Measurements from ENCODE around the gene DENND1C. TPM values are rescaled to one million over a fixed set of nuclear protein-coding genes. Genes with fewer than 3 reads are reported as not detected.

DENND1C gene
- total and polyA plus RNA-seq, 2 of the 8 experiments (the other 6 are each of a cell fraction or from before 2014, with no cell fraction given): 3.6 to 4.0 TPM

DNA sequence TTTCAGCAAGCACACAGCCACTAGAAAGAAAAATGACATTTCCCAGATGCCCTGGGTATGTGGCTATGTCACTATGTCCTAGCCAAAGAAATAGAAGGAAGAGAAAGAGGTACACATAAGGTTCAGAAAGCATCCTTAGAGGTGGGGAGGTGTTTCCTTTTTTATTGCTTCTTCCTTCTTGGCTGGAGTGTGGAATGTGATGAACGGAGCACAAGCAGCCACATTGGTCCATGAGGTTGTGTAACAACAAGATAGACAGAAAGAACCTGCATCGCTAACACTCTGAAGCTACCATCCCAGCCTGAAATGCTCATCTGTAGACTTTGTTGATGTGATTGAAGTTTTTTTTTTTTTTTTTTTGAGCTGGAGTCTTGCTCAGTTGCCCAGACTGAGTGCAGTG is 28.7 kb downstream of the DENND1C start:
- H3K79me1 ChIP-seq (ENCODE audit: low read depth, low read length): no peaks in the 10 kb centered on the region
- no peak overlapping the region for H3K18ac ChIP-seq (ENCODE audit: extremely low read depth, low read length)
- peaks cover 5 to 30% (median 10%) of the 10 kb centered on the region in 4 experiments; a peak in 7 of 8 replicates for H3K36me3 ChIP-seq (ENCODE audit: control insufficient read depth in 2 of 4, insufficient read depth in 4 of 4, low read length in 3 of 4)
- no peaks in the 10 kb centered on the region for H3K79me2 ChIP-seq (ENCODE audit: control insufficient read depth in 1 of 2, insufficient read depth in 2 of 2, low read length in 2 of 2)
- no peak overlapping the region for H2AFZ ChIP-seq (ENCODE audit: low read length)
- H3K56ac ChIP-seq (replicated peaks; ENCODE audit: insufficient read length, low read depth, low read length): no peak overlapping the region
- H4K20me1 ChIP-seq (replicated peaks in 1 of 2; ENCODE audit: control insufficient read depth in 1 of 2, insufficient read depth in 2 of 2, low read length in 2 of 2): no peaks in the 10 kb centered on the region
- H3K27ac ChIP-seq (ENCODE audit: low read depth, low read length): no peak overlapping the region
- FAIRE-seq (no peak), DNase-seq (ENCODE audit: low read depth in 1 of 2, low spot score in 2 of 2) (no peak)
- peaks cover 0 to under 1% (median 0%) of the 10 kb centered on the region in 4 experiments; a peak in 1 of 7 replicates for H3K4me1 ChIP-seq (replicated peaks in 1 of 4; ENCODE audit: control insufficient read depth in 3 of 4, insufficient read depth in 4 of 4, low read length in 3 of 4)
- H3K27me3 ChIP-seq (replicated peaks in 1 of 4; ENCODE audit: control insufficient read depth in 3 of 4, extremely low read depth in 1 of 4, insufficient read depth in 3 of 4, low read length in 3 of 4): no peaks in the 10 kb centered on the region
- no peak overlapping the region for H4K8ac ChIP-seq (ENCODE audit: extremely low read depth, insufficient read depth, low read length)
- CTCF ChIA-PET (ENCODE audit: partially characterized antibody): interaction anchor here (0.9 kb wide), 1 partner anchor 35 kb away, joined by 3 read pairs; no protein-coding TSS in a partner anchor
- H3K14ac ChIP-seq (ENCODE audit: insufficient read length): no peak overlapping the region
- H3K4ac ChIP-seq (replicated peaks; ENCODE audit: insufficient read length, low read depth, low read length): no peak overlapping the region
- H2BK5ac ChIP-seq (ENCODE audit: low read depth, low read length): no peak overlapping the region
- no peak overlapping the region for H2BK20ac ChIP-seq (ENCODE audit: low read length)
- no peak overlapping the region for H3K9ac ChIP-seq (replicated peaks in 1 of 4; ENCODE audit: extremely low read depth in 1 of 4, low read depth in 3 of 4, low read length in 3 of 4)
- H4K91ac ChIP-seq (replicated peaks; ENCODE audit: insufficient read length, low read length): no peak overlapping the region
- H2BK12ac ChIP-seq (ENCODE audit: low read depth, low read length): no peak overlapping the region
- H3K4me3 ChIP-seq (ENCODE audit: extremely low read depth in 1 of 4, insufficient read depth in 2 of 4, low read depth in 3 of 4, low read length in 4 of 4): no peak overlapping the region
- H3K9me3 ChIP-seq (ENCODE audit: insufficient read depth in 2 of 2, low read depth in 1 of 2, low read length in 1 of 2): peaks cover 0 to 8% of the 10 kb centered on the region in 2 experiments; a peak in 1 of 4 replicates
- 84% methylated on average over 2 of the region's 2 CpGs; no CpG with 5 or more reads in 1 of the 2 experiments for WGBS, 2 experiments (ENCODE audit: extremely low coverage in 1 of 2, insufficient coverage in 1 of 2, insufficient read length in 1 of 2, insufficient replicate concordance in 2 of 2, low coverage in 1 of 2, low lambda C conversion rate in 2 of 2, missing lambda C conversion rate in 1 of 2)
- POLR2A ChIA-PET (ENCODE audit: partially characterized antibody): interaction anchor here (0.7 to 1.2 kb wide), 2 partner anchors 9 to 10 kb away, joined by 3 to 4 read pairs; no protein-coding TSS in a partner anchor
- H2AK5ac ChIP-seq (ENCODE audit: low read depth, low read length): no peak overlapping the region
- no peak overlapping the region for H2BK15ac ChIP-seq (ENCODE audit: low read length)
- H3K4me2 ChIP-seq (ENCODE audit: insufficient read depth in 1 of 2, low read depth in 2 of 2, low read length in 2 of 2): no peak overlapping the region
- no peak overlapping the region for H3K23ac ChIP-seq (ENCODE audit: insufficient read length)
- H3K23me2 ChIP-seq (ENCODE audit: low read depth, low read length): no peaks in the 10 kb centered on the region
- no peak overlapping the region for H2BK120ac ChIP-seq (replicated peaks; ENCODE audit: low read depth, low read length)
- H4K5ac ChIP-seq (ENCODE audit: insufficient read length, low read depth, low read length): no peak overlapping the region
- TF ChIP-seq JUND (IDR thresholded peaks at IDR 0.05; ENCODE audit: low read length): no peak
- TF ChIP-seq KDM1A (IDR thresholded peaks at IDR 0.05; ENCODE audit: borderline replicate concordance, low read length): no peak
- TF ChIP-seq POLR2A (IDR thresholded peaks at IDR 0.05; ENCODE audit: control extremely low read depth in 1 of 2, low read depth in 2 of 2, low read length in 2 of 2): no peak
- no peak for TF ChIP-seq EGR1 (IDR thresholded peaks at IDR 0.05; ENCODE audit: borderline replicate concordance, low read depth, low read length)
- no peak for TF ChIP-seq KDM5A (IDR thresholded peaks at IDR 0.05; ENCODE audit: low read length)
- no peak for TF ChIP-seq BACH1 (IDR thresholded peaks at IDR 0.05; ENCODE audit: low read length)
- TF ChIP-seq CHD1 (IDR thresholded peaks at IDR 0.05; ENCODE audit: low read depth, low read length): no peak
- TF ChIP-seq RNF2 (IDR thresholded peaks at IDR 0.05; ENCODE audit: borderline replicate concordance, low read depth, low read length, missing control alignments, poor library complexity, severe bottlenecking): no peak
- no peak for TF ChIP-seq KDM4A (IDR thresholded peaks at IDR 0.05; ENCODE audit: low read depth, low read length, severe bottlenecking)
